ENCODE results near the gene P4HB.

- TF ChIP-seq POLR2AphosphoS5 (IDR thresholded peaks at IDR 0.05), result no peak
- TF ChIP-seq CTCF (IDR thresholded peaks at IDR 0.05), result no peak
Measured at GRCh38 chr17:81841866-81842265, 18.5 kb downstream of the P4HB start.
